ENCODE measurements around the gene ARHGAP6.
A peak's percentile ranks its signal among the peaks of the same experiment; 100 is the strongest.
"Not testable (repeated sequence)": the region's sequence is repeated elsewhere in the genome, so short reads cannot be mapped to it uniquely, and the experiment has no call there.

Gene ARHGAP6

GRCh38 chrX:11367609-11368430 is 297.9 kb downstream of the ARHGAP6 start:
- H3K4me3 ChIP-seq (ENCODE audit: low read depth, low read length): no peak overlapping the region
- TF ChIP-seq CTCF (conservative IDR thresholded peaks at IDR 0.05; ENCODE audit: low read depth, low read length): no peak
- DNase-seq (ENCODE audit: low read depth): peak; percentile 31

GRCh38 chrX:11366998-11367595 is 298.6 kb downstream of the ARHGAP6 start:
- no peak for TF ChIP-seq CTCF (conservative IDR thresholded peaks at IDR 0.05; ENCODE audit: low read depth, low read length)
- DNase-seq (ENCODE audit: low read depth): no peak
- H3K4me3 ChIP-seq (ENCODE audit: low read depth, low read length): no peak overlapping the region

GRCh38 chrX:11365426-11365825 is 300.3 kb downstream of the ARHGAP6 start:
- TF ChIP-seq CTCF (conservative IDR thresholded peaks at IDR 0.05; ENCODE audit: low read depth, low read length): no peak
- no peak for DNase-seq (ENCODE audit: low read depth)
- no peak overlapping the region for H3K4me3 ChIP-seq (ENCODE audit: low read depth, low read length)

- DNase-seq (ENCODE audit: low read depth): peak; percentile 8
- H3K4me3 ChIP-seq (ENCODE audit: low read depth, low read length): no peak overlapping the region
- TF ChIP-seq CTCF (conservative IDR thresholded peaks at IDR 0.05; ENCODE audit: low read depth, low read length): no peak
Measured at GRCh38 chrX:11364835-11365234, 300.9 kb downstream of the ARHGAP6 start.

- not testable (repeated sequence) for DNase-seq (ENCODE audit: low read depth); H3K4me3 ChIP-seq (ENCODE audit: low read depth, low read length)
Measured at GRCh38 chrX:11363825-11364224, 301.9 kb downstream of the ARHGAP6 start.

- no peak overlapping the region for H3K4me3 ChIP-seq (ENCODE audit: low read depth, low read length)
- no peak for DNase-seq (ENCODE audit: low read depth)
- no peak for TF ChIP-seq CTCF (conservative IDR thresholded peaks at IDR 0.05; ENCODE audit: low read depth, low read length)
Measured at GRCh38 chrX:11363069-11363594, 302.6 kb downstream of the ARHGAP6 start.

- not testable (repeated sequence) for H3K4me3 ChIP-seq (ENCODE audit: low read depth, low read length); DNase-seq (ENCODE audit: low read depth)
Measured at GRCh38 chrX:11361666-11362065, 304.1 kb downstream of the ARHGAP6 start.

GRCh38 chrX:11355944-11356343 is 309.8 kb downstream of the ARHGAP6 start:
- not testable (repeated sequence) for DNase-seq (ENCODE audit: low read depth); H3K4me3 ChIP-seq (ENCODE audit: low read depth, low read length)

All from choroid plexus epithelial cell (primary cell).